ENCODE data around the gene CA11.
A peak's percentile ranks its signal among the peaks of the same experiment; 100 is the strongest.
"Not testable (repeated sequence)": the region's sequence is repeated elsewhere in the genome, so short reads cannot be mapped to it uniquely, and the experiment has no call there.

CA11 gene

GRCh38 chr19:48646001-48646721 lies at the start of gene CA11:
Gene CA11 (minus strand): TSS chr19:48646187. CDS start chr19:48645632, 555 bp downstream.
- peak; percentile 95 for DNase-seq

GRCh38 chr19:48693629-48694028 lies 47.6 kb upstream of the CA11 start:
- DNase-seq, result not testable (repeated sequence)

- DNase-seq, result no peak
Measured at GRCh38 chr19:48689449-48689848, 43.5 kb upstream of the CA11 start.

GRCh38 chr19:48687776-48688175 lies 41.8 kb upstream of the CA11 start:
- DNase-seq, result no peak

DNA sequence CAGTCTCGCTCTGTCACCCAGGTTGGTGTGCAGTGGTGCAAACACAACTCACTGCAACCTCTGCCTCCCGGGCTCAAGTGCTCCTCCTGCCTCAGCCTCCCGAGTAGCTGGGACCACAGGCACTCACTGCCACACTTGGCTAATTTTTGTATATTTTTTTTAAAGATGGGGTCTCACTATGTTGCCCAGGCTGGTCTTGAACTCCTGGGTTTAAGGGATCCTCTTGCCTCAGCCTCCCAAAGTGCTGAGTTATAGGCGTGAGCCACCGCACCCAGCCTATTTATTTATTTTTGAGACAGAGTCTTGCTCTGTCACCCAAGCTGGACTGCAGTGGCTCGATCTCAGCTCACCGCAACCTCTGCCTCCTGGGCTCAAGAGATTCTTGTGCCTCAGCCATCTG lies 40.6 kb upstream of the CA11 start:
- not testable (repeated sequence) for DNase-seq

- no peak for DNase-seq
Measured at GRCh38 chr19:48686088-48686487, 40.1 kb upstream of the CA11 start.

GRCh38 chr19:48685583-48685982 lies 39.6 kb upstream of the CA11 start:
- no peak for DNase-seq

DNA sequence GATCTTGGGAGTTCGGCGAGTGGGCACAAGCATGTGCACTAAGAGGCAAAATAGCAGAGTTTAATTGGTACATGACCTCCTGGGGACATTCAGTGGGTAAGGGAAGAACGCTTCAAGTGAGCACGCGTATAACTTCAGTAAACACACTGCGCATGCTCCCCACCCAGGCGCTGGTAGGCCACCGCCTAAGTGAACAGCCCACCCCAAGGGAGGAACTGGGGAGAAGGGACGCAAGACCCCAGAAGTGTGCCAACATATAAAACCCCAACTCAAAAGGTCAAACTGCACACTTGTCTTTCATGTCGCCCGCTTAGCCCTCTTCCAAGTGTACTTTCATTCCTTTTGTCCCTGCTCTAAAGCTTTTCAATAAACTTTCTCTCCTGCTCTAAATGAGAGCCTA lies 37.4 kb upstream of the CA11 start:
- DNase-seq, result peak; percentile 71

DNA sequence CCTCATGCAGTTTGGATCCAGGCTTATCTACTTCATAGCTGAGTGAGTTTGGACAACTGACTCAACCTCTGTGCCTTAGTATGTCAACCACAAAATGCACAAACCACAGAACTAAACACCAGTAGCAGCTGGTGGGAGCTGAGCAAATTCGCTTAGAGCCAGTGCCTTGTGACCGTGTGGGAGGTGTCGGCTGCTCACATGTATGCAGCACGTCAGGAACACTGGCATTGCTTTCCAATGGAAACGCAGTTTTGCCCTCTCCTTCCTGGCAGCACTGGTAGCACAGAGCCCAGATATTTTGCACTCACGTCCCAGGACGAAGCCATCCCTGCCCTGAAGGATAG lies 35.1 kb upstream of the CA11 start:
- no peak for DNase-seq

DNA sequence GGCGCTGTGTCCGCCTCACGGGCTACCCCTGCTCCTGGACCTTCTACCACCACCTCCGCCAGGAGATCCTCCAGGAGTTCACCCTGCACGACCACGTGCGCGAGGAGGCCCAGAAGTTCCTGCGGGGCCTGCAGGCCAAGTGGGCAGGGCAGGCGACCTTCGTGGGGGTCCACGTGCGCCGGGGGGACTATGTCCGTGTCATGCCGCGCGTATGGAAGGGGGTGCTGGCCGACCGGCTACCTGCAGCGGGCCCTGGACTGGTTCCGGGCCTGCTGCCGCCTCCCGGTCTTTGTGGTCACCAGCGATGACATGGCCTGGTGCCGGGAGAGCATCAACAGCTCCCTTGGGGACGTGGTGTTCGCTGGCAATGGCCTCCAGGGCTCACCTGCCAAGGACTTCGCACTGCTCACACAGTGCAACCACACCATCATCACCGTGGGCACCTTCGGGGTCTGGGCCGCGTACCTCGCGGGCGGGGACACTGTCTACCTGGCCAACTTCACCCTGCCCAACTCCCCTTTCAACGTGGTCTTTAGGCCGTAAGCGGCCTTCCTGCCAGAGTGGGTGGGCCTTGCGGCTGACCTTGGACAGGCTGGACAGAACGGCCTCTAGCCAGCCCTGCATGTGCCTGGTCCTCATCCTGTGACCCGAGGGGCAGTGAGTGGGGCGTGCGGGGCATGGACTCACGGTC lies 34.6 kb upstream of the CA11 start:
- no peak for DNase-seq

- DNase-seq, result not testable (repeated sequence)
Measured at GRCh38 chr19:48680006-48680405, 34.0 kb upstream of the CA11 start.

DNA sequence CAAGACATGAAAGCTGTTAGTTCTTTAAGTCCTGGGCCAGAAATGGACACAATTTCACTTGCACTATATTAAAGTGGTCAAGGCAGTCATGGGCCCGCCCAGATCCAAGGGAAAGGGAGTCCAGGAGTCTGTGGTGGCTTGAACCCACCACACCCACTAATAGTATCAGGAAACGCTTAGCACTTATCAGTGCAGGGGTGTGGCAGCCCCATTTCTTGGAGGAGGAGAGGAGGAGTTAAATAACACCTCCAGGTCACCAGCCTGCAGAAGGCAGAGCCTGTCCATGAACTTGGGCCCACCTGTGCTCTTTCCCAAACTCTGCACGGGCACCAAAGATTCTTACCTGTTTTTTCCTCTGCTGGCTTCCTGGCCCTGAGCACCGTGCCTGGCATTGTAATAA lies 32.2 kb upstream of the CA11 start:
- DNase-seq, result no peak

DNA sequence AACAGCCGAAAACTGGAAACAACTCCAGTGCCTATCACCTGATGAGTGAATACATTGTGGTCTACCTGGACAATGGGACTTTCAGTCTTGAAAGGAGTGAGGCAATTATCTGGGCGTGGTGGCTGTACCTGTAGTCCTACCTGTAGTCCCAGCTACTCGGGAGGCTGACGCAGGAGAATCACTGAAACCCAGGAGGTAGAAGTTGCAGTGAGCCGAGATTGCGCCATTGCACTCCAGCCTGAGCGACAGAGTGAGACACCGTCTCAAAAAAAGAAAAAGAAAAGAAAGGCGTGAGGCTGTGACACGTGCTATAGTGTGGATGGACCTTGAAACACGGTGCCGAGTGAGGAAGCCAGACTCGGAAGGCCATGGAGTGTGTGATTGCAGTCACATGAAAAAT lies 30.9 kb upstream of the CA11 start:
- DNase-seq, result no peak

GRCh38 chr19:48676487-48676886 lies 30.5 kb upstream of the CA11 start:
- no peak for DNase-seq

GRCh38 chr19:48674921-48675824 lies 29.2 kb upstream of the CA11 start:
- DNase-seq, result peak; percentile 88

DNA sequence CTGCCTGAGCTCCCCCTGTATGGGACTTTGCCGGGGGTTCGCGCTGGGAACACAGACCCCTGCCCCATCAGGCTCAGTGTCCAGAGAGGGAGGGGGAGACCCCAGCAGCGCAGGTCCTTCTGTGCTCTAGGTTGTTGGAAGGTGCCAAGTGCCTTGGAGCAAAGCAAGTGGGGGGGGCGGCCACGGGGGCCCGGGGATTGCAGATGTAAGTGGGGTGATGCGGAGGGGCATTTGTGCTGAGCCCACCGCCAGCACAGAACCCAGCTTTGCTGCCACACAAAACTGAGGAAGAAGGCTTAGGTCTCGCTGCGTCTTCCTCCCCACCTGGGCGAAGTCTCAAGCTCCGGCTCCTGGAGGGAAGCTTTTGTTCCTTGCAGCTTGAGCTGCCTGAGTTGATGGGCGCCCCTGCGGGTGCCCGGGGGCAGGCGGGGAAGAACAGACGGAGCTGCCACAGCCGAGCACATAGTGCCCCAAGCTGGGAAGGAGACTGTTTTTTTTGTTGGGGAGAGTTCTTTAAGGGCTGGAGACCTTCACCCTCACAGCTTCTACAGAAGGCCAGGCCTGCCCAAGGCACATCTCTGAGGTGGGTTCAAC lies 28.3 kb upstream of the CA11 start:
- DNase-seq, result no peak

- no peak for DNase-seq
Measured at GRCh38 chr19:48673436-48674100, 27.6 kb upstream of the CA11 start.

- DNase-seq, result no peak
Measured at GRCh38 chr19:48672994-48673393, 27.0 kb upstream of the CA11 start, which contains the start of gene NTN5. Gene NTN5 (minus strand): TSS chr19:48673017. CDS start chr19:48670986, 2,031 bp downstream.

- peak; percentile 31 for DNase-seq
Measured at GRCh38 chr19:48671446-48671995, 25.5 kb upstream of the CA11 start.

GRCh38 chr19:48670699-48671445 lies 24.9 kb upstream of the CA11 start:
- peak; percentile 54 for DNase-seq

- DNase-seq, result no peak
Measured at GRCh38 chr19:48669903-48670668, 24.1 kb upstream of the CA11 start.

Data from right hindlimb (tissue), 1 donor.